Measurements from ENCODE around the gene THAP3. TPM values are rescaled to one million over a fixed set of nuclear protein-coding genes. Genes with fewer than 3 reads are reported as not detected.

The THAP3 gene
- total and polyA plus RNA-seq, 10 donors = 13.0 to 29.1 (median 17.4) TPM

DNA sequence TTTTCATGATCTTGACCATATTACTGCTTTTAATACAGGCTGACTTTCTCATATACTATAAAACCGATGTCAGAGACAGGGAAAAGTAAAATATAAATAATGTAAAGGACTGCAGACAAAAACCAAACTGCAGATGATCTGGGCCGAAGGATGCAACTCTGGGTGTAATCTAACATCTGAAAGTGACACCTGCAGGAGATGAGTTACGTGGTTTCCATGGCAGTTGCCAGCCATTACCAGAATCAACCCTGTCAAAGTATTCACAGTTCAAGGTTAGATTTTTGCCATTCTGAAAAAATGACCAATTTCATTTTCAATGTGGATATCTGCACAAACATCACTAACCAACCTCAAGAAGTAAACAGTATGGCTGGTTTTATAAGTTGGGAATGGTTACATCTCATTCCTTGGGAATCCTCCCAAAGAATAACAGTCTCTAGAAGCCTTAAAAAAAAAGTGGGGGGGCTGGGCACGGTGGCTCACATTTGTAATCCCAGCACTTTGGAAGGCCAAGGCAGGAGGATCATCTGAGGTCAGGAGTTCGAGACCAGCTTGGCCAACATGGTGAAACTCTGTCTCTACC is 49.2 kb downstream of the THAP3 start:
- TF ChIP-seq, protein P1, sequence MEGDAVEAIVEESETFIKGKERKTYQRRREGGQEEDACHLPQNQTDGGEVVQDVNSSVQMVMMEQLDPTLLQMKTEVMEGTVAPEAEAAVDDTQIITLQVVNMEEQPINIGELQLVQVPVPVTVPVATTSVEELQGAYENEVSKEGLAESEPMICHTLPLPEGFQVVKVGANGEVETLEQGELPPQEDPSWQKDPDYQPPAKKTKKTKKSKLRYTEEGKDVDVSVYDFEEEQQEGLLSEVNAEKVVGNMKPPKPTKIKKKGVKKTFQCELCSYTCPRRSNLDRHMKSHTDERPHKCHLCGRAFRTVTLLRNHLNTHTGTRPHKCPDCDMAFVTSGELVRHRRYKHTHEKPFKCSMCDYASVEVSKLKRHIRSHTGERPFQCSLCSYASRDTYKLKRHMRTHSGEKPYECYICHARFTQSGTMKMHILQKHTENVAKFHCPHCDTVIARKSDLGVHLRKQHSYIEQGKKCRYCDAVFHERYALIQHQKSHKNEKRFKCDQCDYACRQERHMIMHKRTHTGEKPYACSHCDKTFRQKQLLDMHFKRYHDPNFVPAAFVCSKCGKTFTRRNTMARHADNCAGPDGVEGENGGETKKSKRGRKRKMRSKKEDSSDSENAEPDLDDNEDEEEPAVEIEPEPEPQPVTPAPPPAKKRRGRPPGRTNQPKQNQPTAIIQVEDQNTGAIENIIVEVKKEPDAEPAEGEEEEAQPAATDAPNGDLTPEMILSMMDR (IDR thresholded peaks at IDR 0.05 in 8 of 11, conservative IDR thresholded peaks at IDR 0.05 in 3 of 11) = no peak
- TF ChIP-seq POLR2A (IDR thresholded peaks at IDR 0.05) = no peak
- no peak for TF ChIP-seq POLR2AphosphoS5 (IDR thresholded peaks at IDR 0.05)
- Histone ChIP-seq H3K4me1 (no peaks in the 10 kb centered on the region), H3K36me3 (peaks cover 0 to 78% (median 39%) of the 10 kb centered on the region in 6 donors), H3K9me3 (no peaks in the 10 kb centered on the region), H3K4me3 (no peak overlapping the region), H3K27ac (no peak overlapping the region), H3K27me3 (replicated peaks in 1 of 7) (no peaks in the 10 kb centered on the region)
- WGBS, 5 donors = 86 to 94% (median 89%) methylated on average over 5 of the region's 5 CpGs
- intact Hi-C loops (cut with DNase I; ENCODE audit: low total_unique reads) = no loop called here
- no peak for DNase-seq

GRCh38 chr1:6674771-6675170 is 50.1 kb downstream of the THAP3 start:
- TF ChIP-seq POLR2AphosphoS5 (IDR thresholded peaks at IDR 0.05) (no peak), POLR2A (IDR thresholded peaks at IDR 0.05) (no peak)
- TF ChIP-seq, protein P1 (IDR thresholded peaks at IDR 0.05 in 8 of 11, conservative IDR thresholded peaks at IDR 0.05 in 3 of 11) = no peak
- H3K9me3 ChIP-seq = no peaks in the 10 kb centered on the region
- WGBS, 5 donors = 83 to 100% (median 94%) methylated on average over 1 of the region's 1 CpG
- H3K36me3 ChIP-seq = peaks cover 0 to 85% (median 43%) of the 10 kb centered on the region in 6 donors
- no peak overlapping the region for H3K4me3 ChIP-seq
- no peak for DNase-seq
- H3K27me3 ChIP-seq (replicated peaks in 1 of 7) = no peaks in the 10 kb centered on the region
- intact Hi-C loops (cut with DNase I; ENCODE audit: low total_unique reads) = no loop called here
- no peak overlapping the region for H3K27ac ChIP-seq
- no peaks in the 10 kb centered on the region for H3K4me1 ChIP-seq

GRCh38 chr1:6675941-6676340 is 51.3 kb downstream of the THAP3 start:
- H3K36me3 ChIP-seq = peaks cover 0 to 96% (median 48%) of the 10 kb centered on the region in 6 donors
- H3K9me3 ChIP-seq = no peaks in the 10 kb centered on the region
- H3K27ac ChIP-seq = no peak overlapping the region
- WGBS, 5 donors = 94 to 100% (median 97%) methylated on average over 2 of the region's 2 CpGs
- no peak for DNase-seq
- intact Hi-C loops (cut with DNase I; ENCODE audit: low total_unique reads) = no loop called here
- H3K4me1 ChIP-seq = no peaks in the 10 kb centered on the region
- no peak overlapping the region for H3K4me3 ChIP-seq
- H3K27me3 ChIP-seq (replicated peaks in 1 of 7) = no peaks in the 10 kb centered on the region
- TF ChIP-seq, protein P1 (IDR thresholded peaks at IDR 0.05 in 8 of 11, conservative IDR thresholded peaks at IDR 0.05 in 3 of 11) = no peak
- no peak for TF ChIP-seq POLR2AphosphoS5 (IDR thresholded peaks at IDR 0.05)
- TF ChIP-seq POLR2A (IDR thresholded peaks at IDR 0.05) = no peak

Other genes with a start within 250 kb of the THAP3 start
- gene ACOT7, start 231.1 kb upstream of the THAP3 start, total RNA-seq = 10 to 100 TPM; 11.3 to 31.5 (median 18.1) TPM
- 10 to 100 TPM; 10.6 to 26.7 (median 22.5) TPM for gene ACOT7, start 231.1 kb upstream of the THAP3 start, polyA plus RNA-seq
- gene HES2, start 204.9 kb upstream of the THAP3 start, total RNA-seq = under 1 TPM in 2 of 7 donors, not detected in 5; 0.22 to 0.26 TPM
- 1 to 10 TPM in 1 of 3 donors, under 1 TPM in 1, not detected in 1; 0.02 to 1.3 TPM for gene HES2, start 204.9 kb upstream of the THAP3 start, polyA plus RNA-seq
- gene ESPN, start 200.1 kb upstream of the THAP3 start, total RNA-seq = 1 to 10 TPM in 4 of 7 donors, under 1 TPM in 2, not detected in 1; 0.43 to 6.0 (median 1.5) TPM
- gene ESPN, start 200.1 kb upstream of the THAP3 start, polyA plus RNA-seq = under 1 TPM; 0.26 to 0.54 (median 0.50) TPM
- 100 to 1,000 TPM in 1 of 7 donors, 10 to 100 TPM in 6; 39.7 to 103 (median 65.4) TPM for gene TNFRSF25, start 158.7 kb upstream of the THAP3 start, total RNA-seq
- 100 to 1,000 TPM in 2 of 3 donors, 10 to 100 TPM in 1; 30.9 to 147 (median 102) TPM for gene TNFRSF25, start 158.7 kb upstream of the THAP3 start, polyA plus RNA-seq
- gene PLEKHG5, start 133.2 kb upstream of the THAP3 start, total RNA-seq = 100 to 1,000 TPM in 1 of 7 donors, 10 to 100 TPM in 6; 34.7 to 120 (median 60.1) TPM
- 10 to 100 TPM in 2 of 3 donors, 1 to 10 TPM in 1; 6.4 to 66.9 (median 29.7) TPM for gene PLEKHG5, start 133.2 kb upstream of the THAP3 start, polyA plus RNA-seq
- 10 to 100 TPM; 30.5 to 55.2 (median 51.5) TPM for gene NOL9, start 70.4 kb upstream of the THAP3 start, total RNA-seq
- 10 to 100 TPM in 1 of 3 donors, 1 to 10 TPM in 2; 4.2 to 10.0 (median 5.8) TPM for gene NOL9, start 70.4 kb upstream of the THAP3 start, polyA plus RNA-seq
- gene TAS1R1, start 69.6 kb upstream of the THAP3 start, total RNA-seq = under 1 TPM; 0.13 to 0.88 (median 0.56) TPM
- gene TAS1R1, start 69.6 kb upstream of the THAP3 start, polyA plus RNA-seq = under 1 TPM; 0.09 to 0.51 (median 0.33) TPM
- 10 to 100 TPM; 23.5 to 61.0 (median 48.0) TPM for gene ZBTB48, start 44.9 kb upstream of the THAP3 start, total RNA-seq
- gene ZBTB48, start 44.9 kb upstream of the THAP3 start, polyA plus RNA-seq = 100 to 1,000 TPM in 1 of 3 donors, 10 to 100 TPM in 2; 53.1 to 131 (median 89.3) TPM
- gene KLHL21, start 22.0 kb upstream of the THAP3 start, total RNA-seq = 10 to 100 TPM; 18.5 to 41.5 (median 29.4) TPM
- gene KLHL21, start 22.0 kb upstream of the THAP3 start, polyA plus RNA-seq = 10 to 100 TPM in 1 of 3 donors, 1 to 10 TPM in 2; 5.0 to 12.0 (median 6.2) TPM
- 10 to 100 TPM in 4 of 7 donors, 1 to 10 TPM in 3; 6.6 to 14.0 (median 10.5) TPM for gene PHF13, start 11.1 kb upstream of the THAP3 start, total RNA-seq
- 1 to 10 TPM; 3.4 to 6.0 (median 4.4) TPM for gene PHF13, start 11.1 kb upstream of the THAP3 start, polyA plus RNA-seq
- 10 to 100 TPM; 40.8 to 66.9 (median 58.0) TPM for gene DNAJC11, start 76.9 kb downstream of the THAP3 start, total RNA-seq
- gene DNAJC11, start 76.9 kb downstream of the THAP3 start, polyA plus RNA-seq = 10 to 100 TPM; 13.3 to 31.1 (median 27.9) TPM
- gene CAMTA1, start 160.6 kb downstream of the THAP3 start, total RNA-seq = 100 to 1,000 TPM in 1 of 7 donors, 10 to 100 TPM in 6; 53.0 to 105 (median 72.5) TPM
- 100 to 1,000 TPM in 1 of 3 donors, 10 to 100 TPM in 2; 68.7 to 106 (median 84.8) TPM for gene CAMTA1, start 160.6 kb downstream of the THAP3 start, polyA plus RNA-seq

All from spleen (tissue), 11 donors.